ENCODE results near the gene TRAF3IP1.

DNA sequence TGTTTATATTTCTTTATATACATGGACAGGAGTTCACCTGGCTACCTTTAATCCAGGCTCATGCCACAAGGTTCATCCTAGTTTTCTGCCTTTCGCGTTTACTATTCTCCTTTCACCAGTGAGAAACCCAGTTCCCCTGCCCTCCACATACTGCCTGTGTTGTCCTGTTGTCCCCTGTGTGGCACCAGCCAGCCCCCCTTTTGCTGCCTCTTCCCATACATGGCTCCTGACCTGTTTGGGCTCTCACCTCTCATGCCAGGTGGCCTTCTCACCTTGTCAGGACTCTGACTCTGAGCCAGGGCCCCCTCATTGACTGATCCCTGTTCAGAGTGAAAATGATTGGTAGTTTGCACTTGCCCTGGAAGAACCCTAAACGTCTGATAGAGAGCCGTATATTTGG, 120.0 kb downstream of the TRAF3IP1 start:
- TF ChIP-seq CTCF (IDR thresholded peaks at IDR 0.05) (no peak), POLR2A (IDR thresholded peaks at IDR 0.05; ENCODE audit: low read depth) (no peak), POLR2AphosphoS5 (IDR thresholded peaks at IDR 0.05) (no peak)
